GM18909 (cell line): Measurements from ENCODE around the gene SCGB1C2.

Source experiments
- ATAC-seq: cut with Tn5 transposase; IDR thresholded peaks from one replicate; pipeline ENCODE4 v1.9.1; 2021; ENCODE audit warnings: mild to moderate bottlenecking; ENCODE audit not compliant: unreplicated experiment, poor library complexity

Gene SCGB1C2

DNA sequence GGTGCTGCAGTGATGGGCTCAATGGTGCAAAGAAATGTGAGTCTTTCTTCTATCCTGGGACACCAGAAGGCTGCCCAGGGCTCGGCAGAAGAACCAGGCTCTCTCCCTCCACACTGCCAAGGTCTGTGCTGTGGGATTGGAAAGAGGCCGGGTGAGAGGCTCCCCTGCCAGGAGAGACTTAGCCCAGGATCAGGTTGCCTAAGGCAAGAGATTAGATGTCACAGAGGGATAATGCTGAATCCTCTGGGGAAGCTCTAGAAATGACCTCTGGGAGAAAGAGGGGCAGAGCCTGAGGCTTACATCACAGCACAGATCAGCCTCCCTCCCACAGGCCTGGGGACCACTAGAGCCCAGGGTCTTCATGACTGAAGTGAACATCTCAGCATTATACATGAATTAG is 49.8 kb downstream of the SCGB1C2 start:
- no peak for ATAC-seq
